Erythroblast (primary cell): ENCODE data around the gene MBD3L2.
"Not testable (repeated sequence)": the region's sequence is repeated elsewhere in the genome, so short reads cannot be mapped to it uniquely, and the experiment has no call there.

Source experiments
- GATA1 ChIP-seq: IDR thresholded peaks from 2 replicates; pipeline ENCODE4 v1.6.1; 2011; ENCODE audit warnings: low read depth, mild to moderate bottlenecking, control low read depth, low read length, moderate library complexity
- POLR2A ChIP-seq: IDR thresholded peaks from 2 replicates; pipeline ENCODE4 v1.6.1; 2011; ENCODE audit warnings: mild to moderate bottlenecking, low read length

DNA sequence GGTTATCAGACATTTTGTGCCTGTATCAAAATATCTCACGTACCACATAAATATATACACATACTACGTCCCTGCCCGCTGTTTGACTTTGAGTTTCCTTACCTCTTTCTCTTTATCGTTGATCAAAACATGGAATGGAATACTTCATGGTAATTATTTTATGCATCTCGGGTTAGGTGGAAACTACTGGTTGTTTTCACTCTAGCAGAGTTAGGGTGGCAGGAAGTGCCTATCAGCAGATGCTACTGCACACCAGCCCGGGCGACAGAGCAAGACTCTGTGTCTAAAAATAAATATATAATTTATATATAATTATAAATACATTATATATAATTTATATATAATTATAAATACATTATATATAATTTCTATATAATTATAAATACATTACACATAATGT, 3.8 kb downstream of the MBD3L2 start:
- not testable (repeated sequence) for TF ChIP-seq POLR2A, GATA1
